Adrenal gland (tissue), 5 donors: ENCODE measurements around the gene MPC1.

ENCODE experiments used
- CTCF ChIP-seq, 6 experiments: fragments of 450-650 bp in 4 of 6; fragments of 200-600 bp in 2 of 6; sonication (generic) in 1 of 6; IDR thresholded peaks; 1 replicate in 5 of 6; 2 replicates in 1 of 6; pipeline versions ENCODE4 v1.5.1 to v1.8.0; 2016 to 2021; ENCODE audit warnings: antibody characterized with exemption in 6 of 6, mild to moderate bottlenecking in 2 of 6, moderate library complexity in 1 of 6
- POLR2A ChIP-seq, 2 donors: fragments of 450-650 bp; IDR thresholded peaks; one replicate each; pipeline ENCODE4 v1.6.1; 2017; ENCODE audit warnings: antibody characterized with exemption in 2 of 2, mild to moderate bottlenecking in 2 of 2, moderate library complexity in 1 of 2
- donor health status: DM: no; HTN: no; CAD: no.

GRCh38 chr6:166415306-166415705, 32.6 kb upstream of the MPC1 start:
- TF ChIP-seq CTCF (IDR thresholded peaks at IDR 0.05) (no peak), POLR2A (IDR thresholded peaks at IDR 0.05) (no peak)
